DOHH2 (cell line): ENCODE data around the gene SESN2.

Experiments used
- EZH2phosphoT487 ChIP-seq: fragments of 200-600 bp; sonication (generic); IDR thresholded peaks from 2 replicates; pipeline ENCODE4 v1.6.1; 2017; ENCODE audit warnings: borderline replicate concordance, mild to moderate bottlenecking, antibody characterized with exemption, low read length, moderate library complexity, mixed read lengths
- TF ChIP-seq, protein P1 (sequence below): fragments of 200-600 bp; sonication (generic); IDR thresholded peaks from one replicate; pipeline ENCODE4 v1.5.1; 2014; ENCODE audit warnings: antibody characterized with exemption, mild to moderate bottlenecking, low read depth, low read length; ENCODE audit not compliant: poor library complexity, severe bottlenecking

GRCh38 chr1:28249013-28249865 lies 10.1 kb upstream of the SESN2 start:
- TF ChIP-seq, protein P1, sequence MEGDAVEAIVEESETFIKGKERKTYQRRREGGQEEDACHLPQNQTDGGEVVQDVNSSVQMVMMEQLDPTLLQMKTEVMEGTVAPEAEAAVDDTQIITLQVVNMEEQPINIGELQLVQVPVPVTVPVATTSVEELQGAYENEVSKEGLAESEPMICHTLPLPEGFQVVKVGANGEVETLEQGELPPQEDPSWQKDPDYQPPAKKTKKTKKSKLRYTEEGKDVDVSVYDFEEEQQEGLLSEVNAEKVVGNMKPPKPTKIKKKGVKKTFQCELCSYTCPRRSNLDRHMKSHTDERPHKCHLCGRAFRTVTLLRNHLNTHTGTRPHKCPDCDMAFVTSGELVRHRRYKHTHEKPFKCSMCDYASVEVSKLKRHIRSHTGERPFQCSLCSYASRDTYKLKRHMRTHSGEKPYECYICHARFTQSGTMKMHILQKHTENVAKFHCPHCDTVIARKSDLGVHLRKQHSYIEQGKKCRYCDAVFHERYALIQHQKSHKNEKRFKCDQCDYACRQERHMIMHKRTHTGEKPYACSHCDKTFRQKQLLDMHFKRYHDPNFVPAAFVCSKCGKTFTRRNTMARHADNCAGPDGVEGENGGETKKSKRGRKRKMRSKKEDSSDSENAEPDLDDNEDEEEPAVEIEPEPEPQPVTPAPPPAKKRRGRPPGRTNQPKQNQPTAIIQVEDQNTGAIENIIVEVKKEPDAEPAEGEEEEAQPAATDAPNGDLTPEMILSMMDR, result no peak
- TF ChIP-seq EZH2phosphoT487, result no peak
